HG03095 (cell line): ENCODE results near the gene FLYWCH1.

Experiments
- ATAC-seq: cut with Tn5 transposase; IDR thresholded peaks from one replicate; pipeline ENCODE4 v1.9.1; 2021; ENCODE audit warnings: moderate library complexity; ENCODE audit not compliant: unreplicated experiment

The FLYWCH1 gene

DNA sequence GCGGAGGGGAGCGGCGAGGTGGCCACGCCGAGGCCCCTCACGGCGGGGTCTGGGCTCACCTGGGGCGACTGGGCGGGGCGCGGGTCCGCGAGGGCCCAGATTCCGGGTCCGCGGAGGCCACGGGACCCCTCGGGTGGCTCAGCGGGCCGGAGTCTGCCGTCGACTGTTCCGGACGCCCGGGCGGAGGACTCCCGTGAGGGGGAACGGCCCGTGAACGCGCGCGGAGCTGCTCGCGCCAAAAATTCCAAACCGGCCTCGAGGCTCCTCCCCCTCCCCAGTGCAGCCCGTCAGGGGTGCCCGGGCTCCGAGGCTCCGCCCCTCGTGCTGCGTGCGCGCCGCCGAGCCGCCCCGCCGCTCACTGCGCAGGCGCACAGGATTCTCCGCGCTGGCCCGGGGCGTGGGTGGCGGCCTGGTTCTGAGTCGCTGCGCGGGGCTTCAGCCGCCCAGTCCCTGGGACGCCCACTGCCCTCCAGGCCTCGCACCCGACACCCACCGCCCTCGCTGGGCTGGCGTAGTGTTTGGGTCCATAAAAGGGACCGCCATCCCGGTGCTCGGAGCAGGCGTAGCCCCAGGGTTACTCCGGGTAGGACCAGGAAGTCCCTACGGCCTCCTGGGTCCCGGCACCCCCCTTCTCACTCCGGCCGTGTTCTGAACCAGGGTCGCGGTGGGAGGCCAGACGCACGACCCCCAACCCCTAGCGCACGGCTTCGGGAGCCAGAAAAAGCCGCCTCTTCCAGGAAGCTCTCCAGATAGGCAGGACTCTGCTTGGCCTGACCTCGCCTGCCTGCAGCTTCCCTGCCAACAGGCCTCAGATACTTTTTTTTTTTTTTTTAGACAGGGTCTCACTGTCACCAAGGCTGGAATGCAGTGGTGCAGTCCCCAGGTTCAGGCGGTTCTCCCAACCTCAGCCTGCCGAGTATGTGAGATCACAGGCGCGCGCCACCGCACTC is 68.8 kb downstream of the FLYWCH1 start, which contains the start of gene PKMYT1:
Gene PKMYT1 (minus strand): TSS at position 220 of the 950 bp plus-strand sequence. CDS start 789 bp downstream, outside the sequence.
- peak; percentile 52 for ATAC-seq

GRCh38 chr16:2981177-2981898 is 69.6 kb downstream of the FLYWCH1 start:
- no peak for ATAC-seq

GRCh38 chr16:2981899-2982250 is 70.1 kb downstream of the FLYWCH1 start:
- no peak for ATAC-seq

- no peak for ATAC-seq
Measured at GRCh38 chr16:2982402-2982801, 70.7 kb downstream of the FLYWCH1 start.

- ATAC-seq, result no peak
Measured at GRCh38 chr16:2983706-2984136, 72.0 kb downstream of the FLYWCH1 start.

DNA sequence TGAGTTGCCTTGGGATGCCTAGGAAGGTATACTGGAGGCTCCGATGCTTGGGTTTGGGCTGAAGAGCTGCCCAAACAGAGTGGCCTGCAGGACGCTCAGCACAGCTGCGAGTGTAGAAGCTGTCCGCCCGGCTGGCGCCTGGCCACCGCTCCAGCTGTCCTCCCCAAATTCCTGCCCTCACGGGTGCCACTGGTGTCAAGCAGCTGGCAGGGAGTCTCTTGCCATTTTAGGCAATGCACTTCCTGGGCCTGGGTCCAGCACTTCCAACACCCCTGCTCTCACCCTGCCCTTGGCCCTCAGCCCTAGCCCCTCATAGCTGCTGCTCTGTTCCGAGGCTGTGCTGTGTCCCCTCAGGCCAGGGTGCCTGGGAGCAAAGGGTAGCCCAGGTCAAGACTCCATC is 73.7 kb downstream of the FLYWCH1 start:
- ATAC-seq, result no peak

GRCh38 chr16:2985893-2986355 is 74.2 kb downstream of the FLYWCH1 start:
- ATAC-seq, result no peak

DNA sequence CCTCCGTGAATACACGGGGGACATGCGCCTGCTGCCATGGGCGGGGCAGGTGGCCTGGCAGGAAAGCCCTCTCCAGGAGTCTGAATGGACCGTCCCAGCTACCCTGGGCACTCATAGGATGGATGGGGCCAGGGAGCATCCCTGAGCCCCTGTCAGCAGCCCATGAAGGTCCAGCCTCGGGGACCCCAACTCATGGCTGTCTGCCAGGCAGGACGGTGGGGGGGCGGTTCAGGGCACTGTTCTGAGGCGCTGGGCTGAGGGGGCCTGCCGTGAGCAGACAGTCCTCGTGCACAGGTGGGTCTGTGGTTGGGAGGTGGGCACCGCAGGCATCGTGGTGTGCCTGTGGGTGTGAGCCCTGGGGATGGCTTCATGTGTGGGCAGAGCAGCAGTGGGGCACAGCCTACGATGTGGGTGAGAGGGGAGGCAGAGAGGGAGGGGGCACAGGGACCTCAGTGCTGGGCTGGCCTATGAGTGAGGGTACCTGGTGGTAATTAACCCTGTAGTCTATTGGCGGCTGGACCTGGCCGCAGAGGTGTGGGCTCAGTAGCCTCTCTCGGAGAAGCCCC is 75.0 kb downstream of the FLYWCH1 start:
- ATAC-seq, result no peak

- no peak for ATAC-seq
Measured at GRCh38 chr16:2987286-2987685, 75.6 kb downstream of the FLYWCH1 start.

- no peak for ATAC-seq
Measured at GRCh38 chr16:2987833-2988232, 76.1 kb downstream of the FLYWCH1 start.

DNA sequence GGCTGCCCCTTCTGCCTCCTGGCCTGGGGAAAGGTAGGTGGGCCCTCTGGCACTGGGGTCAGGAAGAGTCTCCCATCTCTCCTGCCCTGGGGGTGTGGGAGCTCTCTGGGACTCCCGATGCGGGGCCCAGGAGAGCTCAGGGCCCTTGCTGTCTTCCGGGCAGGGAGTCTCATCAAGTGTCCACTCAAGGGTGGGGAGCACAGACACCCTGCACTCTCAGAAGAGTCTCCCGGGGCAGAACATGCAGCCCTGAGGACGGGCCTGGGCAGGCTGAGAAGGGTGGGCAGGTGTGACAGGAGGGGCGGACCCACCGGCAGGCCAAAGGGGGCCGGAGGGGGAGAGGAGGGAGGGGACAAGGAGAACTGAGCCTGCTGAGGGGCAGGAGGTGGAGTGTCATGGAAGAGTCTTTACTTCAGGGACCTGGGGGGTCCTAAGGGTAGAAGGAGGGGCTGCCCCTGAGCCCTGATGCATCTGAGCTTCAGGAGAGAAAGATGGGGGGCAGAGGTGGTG is 76.9 kb downstream of the FLYWCH1 start:
- no peak for ATAC-seq

DNA sequence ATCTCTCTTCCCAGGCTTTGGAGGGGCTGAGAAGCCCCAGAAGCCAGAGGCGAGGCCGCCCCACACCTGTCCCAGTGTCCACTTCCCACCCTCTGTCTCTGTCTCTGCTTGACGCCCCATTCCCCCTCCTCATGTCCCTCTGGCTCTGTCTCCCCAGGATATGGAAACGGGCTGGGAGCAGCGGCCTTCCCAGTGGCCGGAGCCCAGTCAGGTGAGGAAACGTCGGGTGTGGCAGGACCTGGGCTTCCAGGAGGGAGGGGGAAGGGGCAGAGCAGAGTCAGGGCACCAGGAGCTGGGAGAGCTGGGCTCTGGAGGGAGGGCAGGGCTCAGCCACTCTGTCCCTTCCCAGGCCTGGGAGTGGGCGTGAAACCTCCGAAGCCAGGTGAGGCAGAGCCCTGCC is 79.2 kb downstream of the FLYWCH1 start:
- no peak for ATAC-seq

GRCh38 chr16:2991566-2992261 is 80.0 kb downstream of the FLYWCH1 start:
- no peak for ATAC-seq

DNA sequence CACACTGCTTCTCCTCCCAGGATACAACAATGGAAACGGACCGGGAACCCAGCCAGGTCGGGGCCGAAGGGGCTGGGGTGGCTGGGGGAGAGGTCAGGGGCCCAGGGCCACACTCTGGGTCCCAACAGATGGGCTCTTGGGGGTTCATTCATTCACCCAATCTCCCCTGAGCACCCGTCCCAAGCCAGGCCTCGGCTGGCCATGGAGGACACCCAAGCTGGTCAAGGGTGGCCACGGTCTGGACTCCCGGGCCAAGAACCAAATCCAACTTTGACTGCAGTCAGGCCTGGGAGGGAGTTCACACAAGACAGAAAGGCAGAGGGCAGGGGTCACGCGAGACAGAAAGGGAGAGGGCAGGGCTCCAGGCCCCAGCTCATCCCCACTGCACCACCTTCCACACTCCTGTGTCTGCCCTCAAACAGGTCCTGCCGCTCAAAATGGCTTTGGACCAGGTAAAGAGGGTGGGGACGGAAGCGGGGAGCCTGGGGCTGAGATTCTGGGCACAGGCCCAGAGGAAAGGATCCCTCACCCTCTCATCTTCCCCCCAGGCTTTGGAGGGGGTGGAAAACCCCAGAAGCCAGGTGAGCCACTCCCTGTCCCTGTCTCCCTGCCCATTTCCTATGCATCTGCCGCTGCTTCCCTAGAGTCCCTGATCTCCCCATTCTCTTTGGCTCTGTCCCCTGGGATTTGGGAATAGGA is 80.8 kb downstream of the FLYWCH1 start:
- ATAC-seq, result no peak

DNA sequence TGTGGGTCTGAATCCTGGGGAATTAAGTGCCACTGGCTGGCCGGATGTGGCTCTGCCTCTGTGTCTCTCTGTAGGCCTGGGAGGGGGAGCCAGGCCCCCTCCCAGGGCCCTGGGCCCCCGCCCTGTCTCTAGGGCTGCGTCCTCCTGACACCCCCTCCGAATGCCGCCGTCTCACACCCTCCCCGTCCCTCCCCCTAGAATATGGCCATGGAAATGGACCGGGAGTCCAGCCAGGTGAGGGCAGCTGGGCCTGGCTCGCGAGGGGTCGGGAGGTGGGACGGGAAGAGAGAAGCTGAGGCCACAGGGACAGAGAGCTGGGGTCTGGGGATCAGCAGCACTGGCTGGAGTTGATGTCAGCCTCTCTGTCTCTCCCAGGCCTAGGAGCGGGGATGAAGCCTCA is 84.6 kb downstream of the FLYWCH1 start:
- ATAC-seq, result no peak

GRCh38 chr16:2999929-3000328 is 88.2 kb downstream of the FLYWCH1 start:
- ATAC-seq, result no peak

DNA sequence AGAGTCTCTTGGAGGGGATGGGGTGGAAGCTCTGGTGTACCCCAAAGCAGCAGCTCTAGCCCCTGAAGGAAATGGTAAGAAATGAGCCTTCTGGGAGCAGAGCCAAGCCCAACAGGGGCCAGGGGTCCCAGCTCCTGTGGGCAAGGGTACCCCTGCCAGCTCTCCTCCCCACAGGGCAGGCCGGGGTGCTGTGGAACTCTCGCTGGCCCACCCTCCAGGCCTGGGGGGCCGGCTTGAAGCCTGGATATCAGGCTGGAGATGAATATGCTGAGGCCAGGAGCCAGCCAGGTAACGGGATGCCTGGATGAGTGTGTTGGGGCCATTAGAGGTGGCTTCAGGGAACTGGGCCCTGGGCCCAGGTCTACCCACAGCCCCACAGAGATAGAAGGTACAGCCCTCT is 88.8 kb downstream of the FLYWCH1 start:
- ATAC-seq, result no peak
